Mesenchymal stem cell (in vitro differentiated cells and primary cell): ENCODE data around the gene TUBGCP6.

Experiments
- DNase-seq: peaks from one replicate; pipeline ENCODE4 v3.0.0-alpha.2; 2013
- H2AFZ ChIP-seq: one replicate; pipeline ENCODE4 v1.6.1; 2013; ENCODE audit warnings: low read depth, mild to moderate bottlenecking, control low read depth, inconsistent platforms, low read length, moderate library complexity
- H2AK5ac ChIP-seq: 2 replicates; pipeline ENCODE4 v1.6.1; 2013; ENCODE audit warnings: low read length, moderate library complexity, mild to moderate bottlenecking, inconsistent platforms; ENCODE audit not compliant: severe bottlenecking
- H2BK120ac ChIP-seq: one replicate; pipeline ENCODE4 v1.6.1; 2013; ENCODE audit warnings: low read depth, mild to moderate bottlenecking, inconsistent platforms, low read length, moderate library complexity
- H2BK12ac ChIP-seq, 2 experiments: one replicate each; pipeline ENCODE4 v1.6.1; 2013; ENCODE audit warnings: inconsistent platforms in 2 of 2, low read length in 2 of 2, mild to moderate bottlenecking in 2 of 2, moderate library complexity in 2 of 2, control low read depth in 1 of 2
- H2BK15ac ChIP-seq: one replicate; pipeline ENCODE4 v1.6.1; 2013; ENCODE audit warnings: mild to moderate bottlenecking, low read depth, inconsistent platforms; ENCODE audit not compliant: poor library complexity, severe bottlenecking
- H2BK5ac ChIP-seq: 2 replicates; pipeline ENCODE4 v1.6.1; 2013; ENCODE audit warnings: low read depth, mild to moderate bottlenecking, low read length, control low read depth, inconsistent platforms; ENCODE audit not compliant: poor library complexity, severe bottlenecking
- H3K14ac ChIP-seq, 2 experiments: one replicate each; pipeline ENCODE4 v1.6.1; 2013; ENCODE audit warnings: inconsistent platforms in 2 of 2, low read length in 2 of 2, control low read depth in 1 of 2, mild to moderate bottlenecking in 1 of 2, moderate library complexity in 1 of 2
- H3K18ac ChIP-seq, 2 experiments: one replicate each; pipeline ENCODE4 v1.6.1; 2013; ENCODE audit warnings: inconsistent platforms in 2 of 2, low read length in 2 of 2, control low read depth in 1 of 2, low read depth in 1 of 2, mild to moderate bottlenecking in 1 of 2
- H3K23ac ChIP-seq, 2 experiments: one replicate each; pipeline ENCODE4 v1.6.1; 2013; ENCODE audit warnings: inconsistent platforms in 2 of 2, low read length in 2 of 2, mild to moderate bottlenecking in 2 of 2, moderate library complexity in 2 of 2, control low read depth in 1 of 2
- H3K27ac ChIP-seq: 2 replicates; pipeline ENCODE4 v1.5.1; 2013; ENCODE audit warnings: mild to moderate bottlenecking, moderate library complexity, low read length, control low read depth, inconsistent platforms; ENCODE audit not compliant: poor library complexity, severe bottlenecking
- H3K27me3 ChIP-seq, 2 experiments: 2 replicates each; pipeline versions ENCODE4 v1.6.1 to v1.7.0; 2013; ENCODE audit warnings: low read length in 2 of 2, mild to moderate bottlenecking in 2 of 2, moderate library complexity in 2 of 2, control low read depth in 1 of 2, inconsistent platforms in 1 of 2; ENCODE audit not compliant: control insufficient read depth in 1 of 2, insufficient read depth in 1 of 2
- H3K36me3 ChIP-seq, 2 experiments: 2 replicates each; pipeline versions ENCODE4 v1.6.1 to v1.7.0; 2013; ENCODE audit warnings: low read length in 2 of 2, control low read depth in 1 of 2, inconsistent platforms in 1 of 2, low read depth in 1 of 2, mild to moderate bottlenecking in 1 of 2; ENCODE audit not compliant: insufficient read depth in 2 of 2, control insufficient read depth in 1 of 2
- H3K4ac ChIP-seq, 2 experiments: one replicate each; pipeline ENCODE4 v1.6.1; 2013; ENCODE audit warnings: inconsistent platforms in 2 of 2, low read length in 2 of 2, mild to moderate bottlenecking in 2 of 2, moderate library complexity in 2 of 2, control low read depth in 1 of 2, low read depth in 1 of 2
- H3K4me1 ChIP-seq: 2 replicates; pipeline ENCODE4 v1.6.1; 2013; ENCODE audit warnings: low read depth, low read length, control low read depth; ENCODE audit not compliant: control insufficient read depth, insufficient read depth
- H3K4me2 ChIP-seq: 2 replicates; pipeline ENCODE4 v1.6.1; 2013; ENCODE audit warnings: low read length, mild to moderate bottlenecking, inconsistent platforms; ENCODE audit not compliant: poor library complexity, severe bottlenecking
- H3K4me3 ChIP-seq, 2 experiments: 2 replicates each; pipeline versions ENCODE4 v1.5.1 to v1.7.0; 2013; ENCODE audit warnings: low read length in 2 of 2, mild to moderate bottlenecking in 2 of 2, control low read depth in 1 of 2, low read depth in 1 of 2; ENCODE audit not compliant: insufficient read depth in 1 of 2
- H3K79me1 ChIP-seq: replicated peaks from 2 replicates; pipeline ENCODE4 v1.6.1; 2013; ENCODE audit warnings: mild to moderate bottlenecking, control low read depth, low read length, inconsistent platforms; ENCODE audit not compliant: poor library complexity, severe bottlenecking
- H3K9ac ChIP-seq: 2 replicates; pipeline ENCODE4 v1.7.0; 2013; ENCODE audit warnings: mild to moderate bottlenecking, low read length, moderate library complexity
- H3K9me3 ChIP-seq: 2 replicates; pipeline ENCODE4 v1.7.0; 2013; ENCODE audit warnings: mild to moderate bottlenecking, low read length; ENCODE audit not compliant: control insufficient read depth
- H4K8ac ChIP-seq: one replicate; pipeline ENCODE4 v1.6.1; 2013; ENCODE audit warnings: inconsistent platforms, mild to moderate bottlenecking, low read length, moderate library complexity
- H4K91ac ChIP-seq: one replicate; pipeline ENCODE4 v1.6.1; 2013; ENCODE audit warnings: mild to moderate bottlenecking, low read length, inconsistent platforms
- WGBS: methylation state at CpG from one replicate; pipeline ENCODE4 v1.1.7; 2013; ENCODE audit warnings: mixed read lengths; 5-methylcytosine and 5-hydroxymethylcytosine counted together

Gene TUBGCP6

GRCh38 chr22:50277761-50278160 is 32.9 kb upstream of the TUBGCP6 start:
- Histone ChIP-seq H2AFZ (no peak overlapping the region), H3K36me3 (peaks cover 82 to 87% of the 10 kb centered on the region in 2 experiments), H3K27ac (no peak overlapping the region), H3K27me3 (no peaks in the 10 kb centered on the region), H3K9ac (no peak overlapping the region), H4K8ac (no peak overlapping the region), H3K4me3 (no peak overlapping the region), H4K91ac (no peak overlapping the region), H2AK5ac (no peak overlapping the region), H2BK120ac (no peak overlapping the region), H3K23ac (no peak overlapping the region), H3K79me1 (peaks cover 24% of the 10 kb centered on the region), H2BK15ac (no peak overlapping the region), H3K4me1 (peaks cover 29% of the 10 kb centered on the region), H3K9me3 (no peaks in the 10 kb centered on the region), H2BK5ac (no peak overlapping the region), H2BK12ac (no peak overlapping the region), H3K4me2 (no peak overlapping the region), H3K4ac (no peak overlapping the region), H3K18ac (no peak overlapping the region), H3K14ac (no peak overlapping the region)
- 97% methylated on average over 25 of the region's 25 CpGs for WGBS
- no peak for DNase-seq

- Histone ChIP-seq H3K4ac (no peak overlapping the region), H3K4me1 (peaks cover 31% of the 10 kb centered on the region), H2AFZ (no peak overlapping the region), H3K79me1 (peaks cover 16% of the 10 kb centered on the region), H3K14ac (no peak overlapping the region), H4K91ac (no peak overlapping the region), H3K4me2 (no peak overlapping the region), H2BK15ac (no peak overlapping the region), H3K27me3 (no peaks in the 10 kb centered on the region), H3K36me3 (peaks cover 68 to 81% of the 10 kb centered on the region in 2 experiments), H3K4me3 (peak overlapping the region in 1 of 2 experiments; percentile 19), H2BK120ac (no peak overlapping the region), H3K9me3 (no peaks in the 10 kb centered on the region), H2BK5ac (no peak overlapping the region), H3K23ac (no peak overlapping the region), H3K18ac (no peak overlapping the region), H2BK12ac (no peak overlapping the region), H3K9ac (no peak overlapping the region), H3K27ac (no peak overlapping the region), H4K8ac (no peak overlapping the region), H2AK5ac (no peak overlapping the region)
- 85% methylated on average over 19 of the region's 25 CpGs for WGBS
- DNase-seq = no peak
Measured at GRCh38 chr22:50276143-50276542, 31.3 kb upstream of the TUBGCP6 start.

GRCh38 chr22:50275181-50276055 is 30.6 kb upstream of the TUBGCP6 start:
- Histone ChIP-seq H3K36me3 (peaks cover 63 to 74% of the 10 kb centered on the region in 2 experiments), H3K4me1 (peaks cover 33% of the 10 kb centered on the region), H2BK15ac (no peak overlapping the region), H3K27ac (no peak overlapping the region), H3K9me3 (no peaks in the 10 kb centered on the region), H3K14ac (no peak overlapping the region), H3K4ac (no peak overlapping the region), H2BK120ac (no peak overlapping the region), H2AFZ (no peak overlapping the region), H2AK5ac (no peak overlapping the region), H3K4me3 (no peak overlapping the region), H2BK5ac (no peak overlapping the region), H3K18ac (no peak overlapping the region), H3K79me1 (peaks cover 11% of the 10 kb centered on the region), H3K4me2 (no peak overlapping the region), H3K27me3 (no peaks in the 10 kb centered on the region), H3K9ac (no peak overlapping the region), H3K23ac (no peak overlapping the region), H4K91ac (no peak overlapping the region), H2BK12ac (no peak overlapping the region), H4K8ac (no peak overlapping the region)
- WGBS = 91% methylated on average over 43 of the region's 43 CpGs
- DNase-seq = no peak

GRCh38 chr22:50274771-50275170 is 29.9 kb upstream of the TUBGCP6 start:
- no peak overlapping the region for H3K14ac ChIP-seq
- peaks cover 8% of the 10 kb centered on the region for H3K79me1 ChIP-seq
- H2BK120ac ChIP-seq = no peak overlapping the region
- H2BK12ac ChIP-seq = no peak overlapping the region
- WGBS = 70% methylated on average over 7 of the region's 7 CpGs
- no peak overlapping the region for H3K27ac ChIP-seq
- peaks cover 35% of the 10 kb centered on the region for H3K4me1 ChIP-seq
- H3K23ac ChIP-seq = no peak overlapping the region
- no peaks in the 10 kb centered on the region for H3K27me3 ChIP-seq
- no peak for DNase-seq
- H2BK5ac ChIP-seq = no peak overlapping the region
- H3K9ac ChIP-seq = no peak overlapping the region
- no peak overlapping the region for H3K4me3 ChIP-seq
- H3K4me2 ChIP-seq = no peak overlapping the region
- no peak overlapping the region for H3K4ac ChIP-seq
- peaks cover 59 to 68% of the 10 kb centered on the region in 2 experiments for H3K36me3 ChIP-seq
- no peak overlapping the region for H4K91ac ChIP-seq
- no peak overlapping the region for H2AK5ac ChIP-seq
- H2BK15ac ChIP-seq = no peak overlapping the region
- no peaks in the 10 kb centered on the region for H3K9me3 ChIP-seq
- H3K18ac ChIP-seq = no peak overlapping the region
- H4K8ac ChIP-seq = no peak overlapping the region
- H2AFZ ChIP-seq = no peak overlapping the region
